Progenitor cell of endocrine pancreas (in vitro differentiated cells): ENCODE results near the gene CCM2. TPM values are rescaled to one million over a fixed set of nuclear protein-coding genes. Genes with fewer than 3 reads are reported as not detected.

ENCODE experiments used
- DNase-seq: peaks from one replicate; pipeline ENCODE4 v3.0.0; 2021; ENCODE audit warnings: low spot score; ENCODE audit not compliant: unreplicated experiment
- H3K27ac Mint-ChIP-seq: 2 replicates; pipeline ENCODE4 v1.8.0; 2021; ENCODE audit warnings: mild to moderate bottlenecking, moderate library complexity, mixed read lengths
- H3K27me3 Mint-ChIP-seq: 2 replicates; pipeline ENCODE4 v1.8.0; 2021; ENCODE audit warnings: mixed read lengths
- H3K36me3 Mint-ChIP-seq: 2 replicates; pipeline ENCODE4 v1.8.0; 2022; ENCODE audit warnings: mixed read lengths; ENCODE audit not compliant: insufficient read depth
- H3K4me1 Mint-ChIP-seq: 2 replicates; pipeline ENCODE4 v1.8.0; 2021; ENCODE audit warnings: low read depth, mixed read lengths
- H3K4me3 Mint-ChIP-seq: 2 replicates; pipeline ENCODE4 v1.8.0; 2021; ENCODE audit warnings: low read depth, mild to moderate bottlenecking, moderate library complexity, mixed read lengths
- H3K9me3 Mint-ChIP-seq: 2 replicates; pipeline ENCODE4 v1.8.0; 2021; ENCODE audit warnings: low read depth, mixed read lengths
- CTCF ChIP-seq: fragments of 200-600 bp; sonication (generic); IDR thresholded peaks from one replicate; pipeline ENCODE4 v1.5.0; 2021; ENCODE audit warnings: antibody characterized with exemption, mild to moderate bottlenecking; ENCODE audit not compliant: unreplicated experiment
- total RNA-seq: library from RNA; stranded (reverse); gene quantifications from 2 replicates; pipeline ENCODE4 v1.2.1, GENCODE V29; 2021

The CCM2 gene
- total RNA-seq, 1 donor from 2014 or later, result 43.0 TPM

GRCh38 chr7:45117582-45117981 is 117.6 kb downstream of the CCM2 start:
- no peak for DNase-seq
- no peaks in the 10 kb centered on the region for H3K9me3 Mint-ChIP-seq
- TF ChIP-seq CTCF, result no peak
- H3K36me3 Mint-ChIP-seq, result no peaks in the 10 kb centered on the region
- peaks cover 38% of the 10 kb centered on the region for H3K27me3 Mint-ChIP-seq
- no peak overlapping the region for H3K4me3 Mint-ChIP-seq
- no peak overlapping the region for H3K27ac Mint-ChIP-seq
- H3K4me1 Mint-ChIP-seq, result peaks cover under 1% of the 10 kb centered on the region

GRCh38 chr7:45118292-45118691 is 118.3 kb downstream of the CCM2 start:
- no peak for DNase-seq
- Mint-ChIP-seq H3K4me1 (no peaks in the 10 kb centered on the region), H3K4me3 (no peak overlapping the region), H3K27ac (no peak overlapping the region), H3K9me3 (no peaks in the 10 kb centered on the region), H3K36me3 (no peaks in the 10 kb centered on the region), H3K27me3 (peaks cover 37% of the 10 kb centered on the region)
- TF ChIP-seq CTCF, result no peak

GRCh38 chr7:45118889-45119331 is 118.9 kb downstream of the CCM2 start:
- peaks cover 35% of the 10 kb centered on the region for H3K27me3 Mint-ChIP-seq
- no peaks in the 10 kb centered on the region for H3K9me3 Mint-ChIP-seq
- TF ChIP-seq CTCF, result no peak
- H3K4me1 Mint-ChIP-seq, result no peaks in the 10 kb centered on the region
- H3K4me3 Mint-ChIP-seq, result no peak overlapping the region
- no peak overlapping the region for H3K27ac Mint-ChIP-seq
- no peaks in the 10 kb centered on the region for H3K36me3 Mint-ChIP-seq
- no peak for DNase-seq

GRCh38 chr7:45119550-45119949 is 119.5 kb downstream of the CCM2 start:
- Mint-ChIP-seq H3K4me1 (no peaks in the 10 kb centered on the region), H3K36me3 (no peaks in the 10 kb centered on the region), H3K9me3 (no peaks in the 10 kb centered on the region), H3K4me3 (no peak overlapping the region), H3K27ac (no peak overlapping the region), H3K27me3 (peaks cover 29% of the 10 kb centered on the region)
- DNase-seq, result no peak
- TF ChIP-seq CTCF, result no peak

GRCh38 chr7:45122975-45123860 is 123.2 kb downstream of the CCM2 start:
- no peaks in the 10 kb centered on the region for H3K4me1 Mint-ChIP-seq
- no peaks in the 10 kb centered on the region for H3K27me3 Mint-ChIP-seq
- H3K9me3 Mint-ChIP-seq, result no peaks in the 10 kb centered on the region
- DNase-seq, result no peak
- no peaks in the 10 kb centered on the region for H3K36me3 Mint-ChIP-seq
- no peak overlapping the region for H3K27ac Mint-ChIP-seq
- H3K4me3 Mint-ChIP-seq, result no peak overlapping the region
- no peak for TF ChIP-seq CTCF
